SK-N-MC (cell line): ENCODE measurements around the gene CCDC137.

Experiments used
- EZH2 ChIP-seq: fragments of 200-600 bp; sonication (generic); IDR thresholded peaks from one replicate; pipeline ENCODE4 v1.6.1; 2017; ENCODE audit warnings: antibody characterized with exemption
- POLR2AphosphoS5 ChIP-seq: IDR thresholded peaks from 2 replicates; pipeline ENCODE4 v1.6.1; 2012; ENCODE audit warnings: mild to moderate bottlenecking, low read depth, low read length, borderline replicate concordance

DNA sequence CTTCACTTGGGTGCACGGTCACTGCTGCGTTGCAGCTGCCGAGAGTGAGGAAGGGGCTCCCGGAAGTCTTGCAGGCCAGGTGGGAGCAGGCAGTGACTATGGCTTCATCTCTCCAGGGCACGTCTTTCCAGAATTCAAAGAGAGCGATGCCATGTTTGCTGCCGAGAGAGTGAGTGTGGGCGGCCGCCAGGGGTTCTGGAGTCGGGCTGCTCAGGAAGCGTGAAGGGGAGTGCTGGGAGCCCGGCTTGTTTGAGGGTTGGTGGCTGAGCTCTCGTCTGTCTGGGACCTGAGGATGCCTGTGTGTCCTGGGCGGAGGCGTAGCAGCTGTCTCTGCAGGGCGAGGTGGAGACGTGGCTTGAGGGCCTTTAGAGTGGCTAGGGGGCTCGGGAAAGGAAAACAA lies 23.5 kb downstream of the CCDC137 start:
- TF ChIP-seq POLR2AphosphoS5, result no peak
- TF ChIP-seq EZH2, result no peak
